Measurements from ENCODE around the gene TPM1.

GRCh38 chr15:63044077-63044644 is 1.6 kb downstream of the TPM1 start:
- no peak for TF ChIP-seq POLR2A (IDR thresholded peaks at IDR 0.05)
- no peak for TF ChIP-seq CTCF (IDR thresholded peaks at IDR 0.05)

Measured in prostate gland (tissue), 2 donors.